HG03103 (cell line): ENCODE results near the gene DCBLD2.

Source experiments
- ATAC-seq: cut with Tn5 transposase; IDR thresholded peaks from one replicate; pipeline ENCODE4 v1.9.1; 2021; ENCODE audit warnings: low read depth; ENCODE audit not compliant: unreplicated experiment

The DCBLD2 gene

DNA sequence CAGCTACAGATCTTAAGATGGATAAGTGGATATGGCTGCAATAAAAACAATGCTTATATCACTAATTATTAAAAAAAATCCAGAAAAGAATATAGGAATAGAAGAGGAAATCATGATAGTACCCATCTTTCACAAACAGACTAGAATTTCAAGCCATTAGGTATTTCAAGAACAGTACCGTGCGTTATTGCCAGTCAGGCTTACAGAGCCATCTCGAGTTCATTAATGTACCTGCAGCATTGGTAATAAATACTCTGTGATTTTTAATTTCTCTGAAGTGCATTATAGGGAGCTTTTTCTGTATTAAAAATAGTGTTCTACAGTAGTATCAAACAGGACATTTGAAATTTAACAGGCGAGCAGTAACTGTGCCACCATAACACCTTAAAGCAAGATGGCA, 102.7 kb downstream of the DCBLD2 start:
- ATAC-seq = no peak

DNA sequence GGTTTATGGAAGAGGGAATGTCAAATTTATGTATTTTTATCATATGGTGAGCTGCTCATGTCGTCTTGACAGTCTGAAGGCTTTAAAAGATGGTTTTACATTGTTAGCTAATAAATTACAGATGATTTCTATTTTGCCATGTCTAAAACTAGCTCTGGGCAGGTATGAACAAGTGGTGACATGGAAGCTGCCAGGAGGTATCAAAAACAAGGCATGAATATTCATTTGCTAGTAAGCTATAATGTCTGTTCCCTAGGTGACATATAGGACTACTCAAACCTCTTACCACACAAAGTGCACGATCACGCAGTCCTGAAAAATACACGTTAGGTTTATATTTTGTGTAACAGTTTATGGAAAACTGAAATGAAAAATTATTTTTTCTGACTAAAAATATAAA, 103.6 kb downstream of the DCBLD2 start:
- ATAC-seq = no peak

DNA sequence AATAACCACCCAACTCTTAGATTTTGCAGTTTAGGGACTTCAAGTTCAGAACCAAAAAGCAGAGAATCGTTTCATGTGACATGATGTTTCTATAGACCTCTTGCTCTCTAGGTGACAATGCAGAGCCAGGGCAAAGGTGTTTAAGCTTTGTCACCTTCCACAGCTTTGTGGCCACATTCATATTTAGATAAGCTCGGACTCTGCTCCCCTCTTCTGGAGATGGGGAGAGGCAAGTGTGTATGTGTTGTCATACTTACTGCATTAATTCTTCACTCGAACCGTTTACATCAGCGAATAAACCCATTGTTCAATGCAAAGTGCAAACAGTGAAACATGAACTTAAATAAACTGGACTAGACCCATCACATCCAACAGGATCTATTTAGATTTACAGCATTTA, 105.2 kb downstream of the DCBLD2 start:
- no peak for ATAC-seq

DNA sequence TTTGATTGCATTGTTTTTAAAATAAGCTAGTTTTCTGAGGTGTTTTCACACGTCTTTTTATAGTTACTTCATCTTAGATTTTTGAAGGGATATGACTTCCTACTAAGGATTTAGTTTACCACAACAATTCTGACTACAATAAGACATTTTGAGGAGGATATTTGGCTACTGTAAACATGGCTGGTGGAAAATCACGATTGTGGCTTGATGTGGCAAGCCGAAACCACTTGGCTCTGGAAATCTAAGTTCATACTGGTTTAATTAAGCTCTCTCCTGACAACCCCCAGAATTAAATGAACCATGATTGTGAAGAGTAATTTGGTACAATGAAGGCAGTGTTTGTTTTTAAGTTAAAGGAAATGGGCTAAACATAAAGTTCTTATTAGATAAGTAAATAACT, 107.5 kb downstream of the DCBLD2 start:
- ATAC-seq = no peak

DNA sequence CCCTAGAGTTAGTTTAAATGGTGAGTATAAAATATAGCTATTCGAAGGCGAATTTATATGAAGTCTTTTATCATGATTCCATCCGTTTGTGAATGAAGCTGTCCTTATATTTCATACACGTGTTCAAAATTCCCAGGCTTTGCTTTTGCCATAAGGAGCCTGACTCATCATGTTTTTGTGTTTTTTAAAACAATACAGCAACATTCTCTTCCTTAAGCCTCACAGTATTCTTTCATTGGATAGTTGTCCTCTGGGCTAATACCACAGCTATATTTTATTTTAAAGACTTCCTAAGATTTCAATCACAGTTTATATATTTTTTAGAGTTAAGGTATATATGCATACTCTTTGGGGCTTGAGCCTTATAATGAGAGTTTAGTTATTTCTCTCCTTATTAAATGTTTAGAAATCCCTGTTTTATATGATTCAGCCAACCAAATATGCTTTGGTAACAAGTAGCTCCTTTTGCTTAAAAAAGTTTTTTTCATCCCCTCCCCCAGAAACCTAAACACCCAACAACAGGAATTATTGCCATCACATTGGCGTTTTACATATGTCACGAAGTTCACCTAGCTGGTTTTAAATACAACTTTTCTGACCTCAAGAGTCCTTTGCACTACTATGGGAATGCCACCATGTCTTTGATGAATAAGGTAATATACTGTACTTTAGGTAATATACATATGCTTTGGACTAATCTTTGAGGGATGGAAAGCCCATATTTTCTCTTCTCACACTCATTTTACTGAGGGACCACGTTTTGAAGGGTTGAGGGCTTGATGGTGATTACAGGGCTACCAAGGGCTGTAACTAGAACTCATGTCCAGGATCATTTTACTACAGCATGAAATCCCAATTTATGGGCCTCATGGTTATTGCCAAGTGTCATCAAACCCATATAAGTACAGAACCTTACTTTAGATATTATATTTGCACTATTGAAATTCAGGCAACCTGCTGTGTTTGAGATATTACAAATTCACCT, 109.9 kb downstream of the DCBLD2 start:
- no peak for ATAC-seq

DNA sequence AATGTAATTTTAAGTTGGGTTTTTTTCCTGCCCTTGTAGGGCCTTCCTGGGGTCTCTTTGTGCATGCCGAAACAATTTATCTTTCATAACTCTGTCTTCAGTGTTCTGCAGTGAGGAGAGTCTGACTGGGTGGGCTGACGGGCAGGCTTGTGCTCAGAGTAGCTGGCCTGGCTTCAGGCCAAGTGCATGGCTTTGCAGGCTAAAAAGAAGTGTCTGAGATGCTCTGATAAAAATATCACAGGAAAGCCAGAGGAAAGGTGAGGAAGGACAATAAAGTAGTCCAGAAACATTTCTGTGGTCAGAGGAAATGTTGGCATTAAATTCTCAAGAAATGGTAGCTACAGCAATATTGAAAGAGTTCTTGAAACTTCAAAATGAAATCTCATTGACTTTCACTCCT, 112.8 kb downstream of the DCBLD2 start:
- ATAC-seq = no peak

DNA sequence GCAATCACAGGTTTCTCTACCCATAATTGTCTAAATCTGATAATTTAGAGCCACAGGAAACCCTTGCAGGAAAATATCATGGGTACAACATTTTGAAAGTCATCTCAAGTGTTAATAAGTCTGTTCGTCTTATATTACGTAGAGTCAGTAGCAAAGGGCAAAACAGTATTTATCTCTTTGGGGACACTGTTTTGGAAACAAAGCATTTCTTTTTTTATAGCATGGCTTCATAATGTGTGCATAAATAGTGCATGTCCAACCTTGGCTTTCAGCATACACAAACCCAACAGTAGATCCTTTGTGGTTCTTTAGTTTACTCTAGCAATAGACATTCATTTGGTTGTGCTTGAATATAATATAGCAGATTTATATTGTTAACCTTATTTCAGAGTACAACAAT, 114.3 kb downstream of the DCBLD2 start:
- ATAC-seq = no peak

DNA sequence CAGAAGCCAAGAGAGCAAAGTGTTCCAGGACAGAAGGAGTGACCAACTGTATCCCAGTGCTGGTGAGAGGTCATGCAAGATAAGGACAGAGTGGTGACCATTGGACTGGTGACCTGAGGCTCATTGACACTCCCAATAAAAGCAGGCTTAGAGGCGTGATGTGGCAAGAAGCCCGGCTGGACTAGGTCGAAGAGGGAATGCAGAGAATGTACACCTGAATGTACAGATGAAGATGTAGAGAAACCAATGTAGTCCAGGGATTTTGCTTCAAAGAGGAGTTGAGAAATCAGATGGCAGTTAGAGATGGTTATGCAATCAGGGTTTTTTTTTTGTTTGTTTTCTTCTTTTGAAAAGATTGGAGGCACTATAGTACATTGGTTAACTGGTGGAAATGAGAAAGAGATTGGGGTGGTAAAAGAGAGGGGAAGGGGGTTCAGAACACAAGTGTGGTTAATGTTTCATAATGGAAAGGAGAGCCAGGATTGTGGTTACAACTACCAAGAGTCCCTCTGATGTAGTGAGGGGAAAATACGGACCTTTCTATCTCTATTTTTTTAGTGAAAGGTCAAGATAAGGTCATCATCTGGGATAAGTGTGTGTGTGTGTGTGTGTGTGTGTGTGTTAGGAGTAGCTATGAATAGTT, 115.0 kb downstream of the DCBLD2 start:
- ATAC-seq = no peak

DNA sequence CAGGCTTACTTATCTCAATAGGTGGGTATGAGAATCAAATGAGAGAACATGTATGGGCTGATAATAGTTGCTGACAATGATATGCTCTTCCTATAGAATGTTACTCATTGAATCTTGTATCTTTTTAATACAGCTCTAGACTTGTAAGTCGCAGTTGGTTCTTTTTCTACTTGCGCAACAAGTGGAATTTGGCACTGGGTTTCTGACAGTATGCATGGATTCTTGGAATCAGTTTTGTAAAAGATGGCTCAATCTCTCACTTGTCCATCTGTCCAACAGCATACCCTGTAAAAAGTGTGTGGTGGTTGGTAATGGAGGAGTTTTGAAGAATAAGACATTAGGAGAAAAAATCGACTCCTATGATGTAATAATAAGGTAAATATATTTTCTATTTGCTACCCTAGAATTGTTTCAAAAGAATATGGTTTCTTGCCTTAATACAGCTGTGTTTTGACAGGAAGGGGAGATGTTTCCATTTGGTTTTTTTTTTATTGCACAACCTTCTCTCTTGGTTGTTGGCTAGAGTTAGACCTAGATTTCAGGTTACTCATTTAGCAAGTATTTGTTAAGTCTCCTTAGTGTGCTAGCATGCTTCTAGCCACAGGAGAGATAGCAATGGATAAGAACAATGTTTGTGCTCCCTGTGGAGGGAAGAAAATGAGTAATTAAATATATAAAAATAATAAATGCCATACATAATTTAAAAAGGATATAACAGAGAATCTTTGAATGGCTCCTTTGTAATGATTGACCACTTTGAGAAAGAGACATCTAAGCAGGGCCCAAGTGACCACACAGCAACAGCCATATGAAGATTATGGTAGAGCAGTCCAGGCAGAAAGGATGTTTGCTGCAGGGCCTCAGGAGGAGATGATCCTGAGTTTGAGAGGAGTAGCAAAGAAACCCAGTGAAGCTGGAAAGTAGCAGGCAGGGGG, 116.6 kb downstream of the DCBLD2 start:
- ATAC-seq = no peak

DNA sequence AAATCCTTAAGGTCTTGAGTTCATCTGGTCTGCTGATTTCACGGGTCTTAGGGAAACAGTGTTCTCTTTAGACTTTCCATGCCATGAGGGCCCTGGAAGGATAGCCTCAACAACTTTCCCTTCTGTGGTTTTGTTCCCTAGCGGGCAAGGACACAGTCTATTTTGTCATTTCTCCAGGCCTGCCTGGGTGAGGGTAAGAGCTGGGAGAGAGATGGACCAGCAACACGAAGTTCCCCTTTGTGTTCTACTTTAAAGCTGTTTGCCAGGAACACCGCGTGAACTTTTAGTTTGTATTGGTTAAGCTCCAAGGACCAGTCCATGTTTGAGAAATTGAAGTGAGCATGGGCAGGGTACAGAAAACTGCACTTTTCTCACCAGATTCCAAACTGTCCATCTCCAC, 117.5 kb downstream of the DCBLD2 start:
- ATAC-seq = no peak

DNA sequence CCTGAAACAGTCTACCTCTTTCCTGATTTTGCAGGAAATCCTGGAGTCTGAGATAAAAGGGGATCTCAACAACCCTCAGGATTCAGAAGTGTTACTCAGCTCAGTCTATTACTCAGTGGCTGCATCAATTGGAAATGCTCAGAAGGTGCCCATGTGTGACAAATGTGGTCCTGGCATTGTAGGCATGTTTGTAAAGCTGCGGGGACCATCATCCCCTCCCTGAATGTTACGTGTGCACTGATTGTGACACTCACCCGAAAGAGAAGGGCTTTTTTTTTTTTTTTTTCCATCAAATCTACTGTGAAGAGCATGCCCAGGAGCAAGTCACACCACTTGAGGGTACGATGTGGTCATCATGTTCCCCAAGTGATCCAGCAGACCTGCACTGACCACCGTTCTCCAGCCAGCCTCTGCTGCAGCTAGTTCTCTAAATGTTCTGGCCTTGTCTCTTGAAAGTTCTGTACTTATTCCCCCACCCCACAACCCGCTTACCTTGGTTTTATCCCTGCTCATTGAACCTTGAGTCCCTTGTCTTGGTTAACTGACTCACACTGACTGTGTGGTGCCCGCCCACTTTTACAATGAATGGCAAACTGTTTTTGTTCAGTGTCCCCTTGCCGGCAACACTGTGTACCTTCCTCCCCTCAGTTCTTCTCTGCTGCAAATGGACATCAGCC, 118.5 kb downstream of the DCBLD2 start:
- ATAC-seq = no peak

DNA sequence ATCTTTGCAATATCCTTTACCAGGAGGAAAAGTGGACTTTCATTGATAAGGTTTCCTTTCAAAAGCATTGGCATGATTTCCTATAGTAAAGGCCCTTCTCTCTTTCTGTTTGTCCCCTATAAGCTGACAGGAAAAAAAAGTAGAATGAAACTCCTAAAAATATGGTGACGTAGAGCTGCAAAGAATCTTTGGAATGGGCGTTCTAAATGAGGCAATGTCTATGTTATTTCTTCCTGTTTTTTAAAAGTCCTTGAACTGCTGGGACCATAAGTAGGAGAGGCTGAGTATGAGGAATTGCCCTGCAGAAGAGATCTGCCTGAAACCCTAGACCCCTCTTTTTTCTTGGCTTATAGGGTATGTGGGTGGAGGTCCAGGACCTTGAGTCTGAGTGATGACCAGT, 121.2 kb downstream of the DCBLD2 start:
- no peak for ATAC-seq

DNA sequence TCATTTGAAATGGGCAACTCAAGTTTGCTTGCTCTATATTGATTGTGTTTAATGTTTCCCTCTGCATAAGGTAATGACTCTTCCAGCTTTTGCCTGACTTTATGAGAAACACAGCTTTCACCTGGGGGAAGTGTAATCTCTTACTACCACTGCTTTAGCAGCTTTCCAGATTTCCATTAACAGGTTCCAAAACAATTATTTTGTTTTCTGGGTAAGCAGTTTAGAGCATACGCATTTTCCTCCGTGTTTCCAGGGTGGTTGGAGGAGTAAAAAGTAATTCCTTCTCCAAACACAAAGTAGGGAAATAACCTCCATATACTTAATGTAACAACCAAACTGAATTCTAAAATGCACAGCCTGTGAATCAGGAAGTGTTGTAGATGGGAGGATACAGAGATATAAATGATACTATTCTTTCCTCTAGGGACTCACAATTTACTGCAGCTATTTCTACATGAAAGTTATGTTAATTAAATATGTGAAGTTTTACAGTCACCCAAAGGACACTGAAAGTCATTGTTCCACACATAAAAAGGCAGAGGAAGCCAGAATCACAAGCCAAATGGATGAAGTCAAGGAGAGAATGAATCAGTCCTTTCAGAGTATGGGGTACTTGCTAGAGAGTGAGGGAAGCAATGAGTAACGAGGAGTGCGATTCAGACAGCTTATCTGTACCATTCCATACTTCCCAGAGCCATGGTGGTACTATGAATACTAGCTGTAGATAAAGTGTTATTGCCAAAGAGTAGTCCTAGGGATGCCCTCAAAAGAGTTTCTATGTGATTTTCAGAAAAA, 121.8 kb downstream of the DCBLD2 start:
- no peak for ATAC-seq

DNA sequence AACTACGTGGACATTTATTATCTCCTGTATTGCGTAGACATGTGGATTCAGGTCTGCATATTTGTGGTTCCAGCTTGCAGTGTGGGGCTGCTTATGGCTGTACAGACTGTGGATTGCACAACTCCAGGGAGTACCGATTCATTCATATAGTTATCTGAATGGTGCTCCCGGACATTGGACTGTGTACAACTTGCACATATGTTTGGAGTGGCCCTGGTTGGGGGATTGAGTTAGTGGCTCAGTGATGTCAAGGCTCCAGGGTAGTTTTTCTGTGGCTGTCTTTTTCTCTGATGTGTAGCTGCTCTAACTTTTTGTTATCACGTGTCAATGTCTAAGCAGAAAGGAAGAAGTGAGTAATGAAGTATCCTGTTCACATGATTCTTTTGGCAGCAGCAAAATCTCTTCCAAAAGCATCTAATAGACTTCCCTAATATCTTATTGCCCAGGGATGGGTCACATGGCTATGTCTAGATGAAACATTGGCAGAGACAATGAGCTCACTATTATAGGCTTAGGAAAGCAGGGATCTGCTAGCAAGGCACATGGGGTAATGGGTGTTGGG, 122.6 kb downstream of the DCBLD2 start:
- no peak for ATAC-seq

DNA sequence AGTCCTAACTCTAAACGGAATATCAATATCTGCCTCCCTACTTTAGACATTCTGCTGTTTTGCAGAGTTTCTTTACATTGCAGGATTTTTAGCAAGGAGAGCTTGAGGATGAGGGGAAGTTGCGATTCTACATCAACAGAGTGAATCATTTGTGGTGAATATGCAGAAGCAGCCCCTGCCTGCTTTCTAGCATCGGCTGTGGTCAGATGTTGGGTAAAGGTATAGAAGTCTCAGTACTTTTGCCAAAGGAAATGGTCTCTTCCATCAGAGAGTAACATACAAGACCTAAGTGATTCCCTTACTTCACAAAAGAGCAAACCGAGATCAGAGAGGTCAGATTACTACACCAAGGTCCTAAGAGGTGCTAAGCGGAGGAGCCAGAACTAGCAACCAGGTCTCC, 123.1 kb downstream of the DCBLD2 start:
- ATAC-seq = no peak

DNA sequence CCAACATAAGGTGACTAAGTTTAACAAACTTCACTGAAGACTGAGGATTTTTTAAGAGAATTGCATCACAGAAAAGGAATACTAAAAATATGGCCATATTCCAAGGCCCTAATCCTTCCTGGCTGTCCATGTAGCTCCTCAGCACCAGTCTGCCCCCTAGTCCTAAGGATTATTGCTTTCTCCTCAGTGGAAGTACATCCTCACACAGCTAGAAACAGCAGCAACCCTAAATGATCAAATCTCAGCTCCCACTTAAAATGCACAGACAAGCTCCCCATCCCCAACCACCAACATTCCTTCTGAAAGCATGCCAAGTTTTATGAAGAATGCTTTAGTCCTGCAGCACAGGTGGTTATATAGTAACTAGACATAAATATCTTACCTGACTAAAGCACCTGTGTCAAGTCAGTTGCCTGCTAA, 123.7 kb downstream of the DCBLD2 start:
- ATAC-seq = no peak

DNA sequence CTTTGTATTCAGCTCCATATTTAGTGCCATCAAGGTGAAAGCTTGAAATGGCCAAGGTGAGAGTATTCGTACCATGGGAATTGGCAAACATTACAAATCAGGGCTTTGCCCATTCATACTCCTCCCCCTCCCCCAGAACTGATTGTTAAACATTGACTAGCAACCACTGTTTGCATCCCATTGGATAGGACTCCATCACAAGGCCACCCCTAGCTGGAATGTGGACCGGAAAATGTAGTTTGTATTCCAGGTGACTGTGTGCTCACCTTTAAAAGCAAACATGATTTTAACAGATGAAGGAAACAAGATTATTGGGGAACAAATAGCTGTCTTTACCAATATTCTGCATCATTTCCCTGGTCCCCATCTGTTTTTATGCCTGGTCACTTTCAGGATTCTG, 124.2 kb downstream of the DCBLD2 start:
- no peak for ATAC-seq

DNA sequence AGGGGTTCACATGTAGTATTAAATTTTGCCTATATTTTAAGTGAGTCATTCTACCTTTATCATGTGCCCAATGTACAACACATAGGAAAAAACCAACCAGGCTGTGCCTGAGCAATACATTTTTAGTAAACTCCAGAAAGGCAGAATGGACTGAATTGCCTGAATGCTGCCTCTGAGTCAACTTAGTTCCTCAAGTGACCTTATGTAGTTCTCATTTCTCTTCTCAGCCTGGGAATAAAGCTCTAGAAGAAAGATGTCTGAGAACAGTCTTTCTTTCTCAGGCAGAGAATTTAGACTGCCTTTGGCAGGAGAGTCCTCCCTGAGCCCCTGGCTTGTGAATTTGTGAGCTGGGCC, 125.4 kb downstream of the DCBLD2 start:
- no peak for ATAC-seq

DNA sequence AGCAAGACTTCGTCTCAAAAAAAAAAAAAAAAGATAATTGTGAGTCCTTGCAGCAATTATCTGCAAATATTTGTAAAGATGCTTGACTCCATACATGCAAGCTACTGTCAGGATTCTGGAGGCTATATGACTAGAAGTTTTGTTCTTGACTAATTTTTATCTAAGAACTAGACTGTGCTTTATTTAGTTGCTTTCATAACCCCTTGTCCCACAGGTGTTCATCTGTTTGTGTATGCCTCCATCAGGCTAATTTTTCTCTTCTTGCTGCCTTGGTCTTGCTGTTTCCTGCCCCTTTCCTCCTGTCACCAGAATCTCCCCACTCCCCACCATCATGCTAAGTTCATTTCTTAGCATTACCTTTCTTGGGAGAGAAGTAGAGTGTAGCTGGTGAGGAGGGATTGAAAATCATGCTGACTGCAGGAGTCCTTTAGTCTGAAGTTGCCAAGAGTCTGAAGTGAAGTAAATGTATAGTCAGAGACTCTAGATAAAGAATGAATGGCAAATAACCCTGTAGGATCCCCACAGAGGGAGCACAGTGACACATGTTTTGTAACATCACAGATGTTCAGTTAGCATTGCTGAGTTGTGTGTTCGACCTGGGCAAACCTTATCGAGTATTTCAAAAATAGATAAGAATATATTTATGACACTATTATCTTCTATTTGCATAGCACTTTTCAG, 125.9 kb downstream of the DCBLD2 start:
- no peak for ATAC-seq
